Measurements from ENCODE around the gene VCP.
A peak's percentile ranks its signal among the peaks of the same experiment; 100 is the strongest.

Gene VCP

DNA sequence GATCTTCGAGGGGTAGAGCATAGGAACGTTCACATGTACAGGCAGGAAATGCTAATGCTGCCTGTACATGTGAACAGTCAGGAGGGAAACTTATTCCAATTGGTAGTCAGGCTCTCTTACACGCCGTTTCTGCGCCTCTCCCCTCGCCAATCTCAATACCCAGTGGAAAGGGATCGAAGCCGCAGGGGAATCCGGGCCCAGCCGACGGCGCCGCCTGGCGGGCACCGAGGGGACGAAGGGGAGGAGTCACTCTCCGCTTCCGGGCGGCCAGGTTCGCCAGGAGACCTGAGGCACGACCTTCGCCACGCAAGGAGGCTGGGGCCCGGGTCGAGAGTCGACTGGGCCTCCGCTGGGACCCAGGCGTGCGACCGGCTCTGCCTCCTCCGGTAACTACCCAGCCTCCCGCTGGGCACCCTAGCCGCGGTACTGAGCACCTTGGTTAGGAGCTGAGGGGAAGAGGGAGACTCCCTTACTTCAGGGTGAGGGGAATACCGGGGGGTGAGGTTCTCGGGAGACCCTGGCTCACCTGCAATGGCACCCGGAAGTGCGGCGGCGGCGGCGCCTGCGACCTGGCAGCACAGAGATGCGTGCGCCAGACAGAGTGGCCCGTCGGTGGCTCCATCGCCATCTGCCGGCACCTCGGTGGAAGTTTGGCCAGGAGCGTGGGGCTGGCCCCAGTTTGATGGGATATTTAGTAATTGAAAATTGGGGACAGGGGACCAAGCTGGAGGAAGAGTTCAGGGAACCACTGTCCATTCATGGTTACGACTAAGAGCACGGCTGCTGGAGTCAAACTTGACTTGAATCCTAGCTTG lies 23.8 kb upstream of the VCP start, which contains the start of gene PIGO:
Gene PIGO, minus strand, starts transcription at position 557 of the 815 bp plus-strand sequence. CDS start 1,026 bp downstream, outside the sequence.
- peak within 1 kb of the TSS; percentile 92 for H3K4me3 ChIP-seq (ENCODE audit: low read depth, low read length)
- TF ChIP-seq MAX (IDR thresholded peaks at IDR 0.05; ENCODE audit: low read depth, low read length) (peak; percentile 88), MYC (IDR thresholded peaks at IDR 0.05; ENCODE audit: low read depth, low read length) (peak; percentile 76), POLR2A (IDR thresholded peaks at IDR 0.05; ENCODE audit: extremely low read depth, insufficient read length) (peak; percentile 82)
- TF ChIP-seq, protein P1, sequence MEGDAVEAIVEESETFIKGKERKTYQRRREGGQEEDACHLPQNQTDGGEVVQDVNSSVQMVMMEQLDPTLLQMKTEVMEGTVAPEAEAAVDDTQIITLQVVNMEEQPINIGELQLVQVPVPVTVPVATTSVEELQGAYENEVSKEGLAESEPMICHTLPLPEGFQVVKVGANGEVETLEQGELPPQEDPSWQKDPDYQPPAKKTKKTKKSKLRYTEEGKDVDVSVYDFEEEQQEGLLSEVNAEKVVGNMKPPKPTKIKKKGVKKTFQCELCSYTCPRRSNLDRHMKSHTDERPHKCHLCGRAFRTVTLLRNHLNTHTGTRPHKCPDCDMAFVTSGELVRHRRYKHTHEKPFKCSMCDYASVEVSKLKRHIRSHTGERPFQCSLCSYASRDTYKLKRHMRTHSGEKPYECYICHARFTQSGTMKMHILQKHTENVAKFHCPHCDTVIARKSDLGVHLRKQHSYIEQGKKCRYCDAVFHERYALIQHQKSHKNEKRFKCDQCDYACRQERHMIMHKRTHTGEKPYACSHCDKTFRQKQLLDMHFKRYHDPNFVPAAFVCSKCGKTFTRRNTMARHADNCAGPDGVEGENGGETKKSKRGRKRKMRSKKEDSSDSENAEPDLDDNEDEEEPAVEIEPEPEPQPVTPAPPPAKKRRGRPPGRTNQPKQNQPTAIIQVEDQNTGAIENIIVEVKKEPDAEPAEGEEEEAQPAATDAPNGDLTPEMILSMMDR (IDR thresholded peaks at IDR 0.05; ENCODE audit: low read depth, low read length): peak; percentile 97
- DNase-seq (ENCODE audit: low read depth): peak; percentile 98

DNA sequence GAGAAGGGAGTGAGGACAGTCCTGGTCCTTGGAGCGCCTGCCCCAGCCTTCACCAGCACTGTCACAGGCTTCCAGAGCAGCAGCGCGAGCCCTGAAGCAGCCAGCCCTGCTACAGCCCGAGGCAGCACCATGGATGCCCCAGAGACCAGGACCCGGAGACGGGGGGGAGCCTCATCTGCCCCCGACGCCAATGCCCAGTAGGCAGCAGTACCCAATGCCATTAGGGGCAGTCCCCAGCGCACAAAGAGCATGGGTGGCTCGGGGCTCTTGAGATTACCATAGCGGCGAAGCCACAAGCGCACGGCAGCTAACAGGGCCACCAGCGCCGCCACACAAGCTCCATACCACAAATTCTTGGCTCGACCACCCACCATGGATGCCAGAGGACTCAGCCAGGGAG lies 19.1 kb upstream of the VCP start:
- DNase-seq (ENCODE audit: low read depth): no peak
- TF ChIP-seq, protein P1 (IDR thresholded peaks at IDR 0.05; ENCODE audit: low read depth, low read length): no peak
- TF ChIP-seq MYC (IDR thresholded peaks at IDR 0.05; ENCODE audit: low read depth, low read length) (no peak), MAX (IDR thresholded peaks at IDR 0.05; ENCODE audit: low read depth, low read length) (no peak), POLR2A (IDR thresholded peaks at IDR 0.05; ENCODE audit: extremely low read depth, insufficient read length) (no peak)
- no peak overlapping the region for H3K4me3 ChIP-seq (ENCODE audit: low read depth, low read length)

DNA sequence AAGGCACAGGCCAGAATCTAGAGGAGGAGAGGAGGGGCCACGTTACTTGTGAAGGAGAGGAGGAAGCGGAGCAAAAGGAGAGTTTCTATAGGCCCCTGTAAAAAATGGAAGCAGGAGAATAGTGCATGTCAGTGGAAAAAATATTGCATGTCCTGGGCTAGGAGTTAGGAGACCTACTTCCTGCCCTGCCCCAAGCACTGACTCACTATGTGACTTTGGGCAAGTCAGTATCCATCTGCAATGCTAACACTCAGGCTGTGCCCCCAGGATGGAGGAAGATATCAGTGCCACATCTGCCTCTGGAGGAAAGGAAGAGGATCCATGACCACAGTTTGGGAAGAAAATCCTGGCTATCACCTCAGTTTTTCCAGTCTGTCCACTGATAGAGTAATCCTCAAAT lies 17.0 kb upstream of the VCP start:
- TF ChIP-seq MAX (IDR thresholded peaks at IDR 0.05; ENCODE audit: low read depth, low read length) (no peak), MYC (IDR thresholded peaks at IDR 0.05; ENCODE audit: low read depth, low read length) (no peak), POLR2A (IDR thresholded peaks at IDR 0.05; ENCODE audit: extremely low read depth, insufficient read length) (no peak)
- TF ChIP-seq, protein P1 (IDR thresholded peaks at IDR 0.05; ENCODE audit: low read depth, low read length): no peak
- H3K4me3 ChIP-seq (ENCODE audit: low read depth, low read length): no peak overlapping the region
- DNase-seq (ENCODE audit: low read depth): no peak

DNA sequence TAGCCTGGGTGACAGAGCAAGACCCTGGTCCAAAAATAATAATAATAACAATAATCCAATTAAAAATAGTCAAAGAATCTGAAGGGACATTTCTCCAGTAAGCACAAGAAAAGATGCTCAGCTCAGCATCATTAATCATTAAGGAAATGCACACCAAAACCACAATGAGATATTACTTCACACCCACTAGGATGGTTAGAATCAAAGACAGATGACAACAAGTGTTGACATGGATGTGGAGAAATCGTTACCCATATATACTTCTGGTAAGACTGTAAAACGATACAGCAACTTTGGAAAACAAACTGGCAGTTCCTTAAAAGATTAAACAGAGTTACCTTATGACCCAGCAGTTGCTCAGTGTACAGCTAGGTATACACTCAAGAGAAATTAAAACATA lies 12.7 kb upstream of the VCP start:
- DNase-seq (ENCODE audit: low read depth): no peak
- no peak overlapping the region for H3K4me3 ChIP-seq (ENCODE audit: low read depth, low read length)
- TF ChIP-seq MAX (IDR thresholded peaks at IDR 0.05; ENCODE audit: low read depth, low read length): no peak
- TF ChIP-seq, protein P1 (IDR thresholded peaks at IDR 0.05; ENCODE audit: low read depth, low read length): no peak
- no peak for TF ChIP-seq POLR2A (IDR thresholded peaks at IDR 0.05; ENCODE audit: extremely low read depth, insufficient read length)
- no peak for TF ChIP-seq MYC (IDR thresholded peaks at IDR 0.05; ENCODE audit: low read depth, low read length)

- TF ChIP-seq MAX (IDR thresholded peaks at IDR 0.05; ENCODE audit: low read depth, low read length) (peak; percentile 85), MYC (IDR thresholded peaks at IDR 0.05; ENCODE audit: low read depth, low read length) (peak; percentile 75), POLR2A (IDR thresholded peaks at IDR 0.05; ENCODE audit: extremely low read depth, insufficient read length) (peak; percentile 86)
- TF ChIP-seq, protein P1 (IDR thresholded peaks at IDR 0.05; ENCODE audit: low read depth, low read length): peak; percentile 1
- peak; percentile 99 for DNase-seq (ENCODE audit: low read depth)
- peak within 1 kb of the TSS; percentile 96 for H3K4me3 ChIP-seq (ENCODE audit: low read depth, low read length)
These were observed 7.3 kb upstream of the VCP start, which contains the start of gene FANCG for GRCh38 chr9:35079426-35080341. FANCG (minus strand) TSS chr9:35079942; CDS start chr9:35079524, 418 bp downstream.

All from NB4 (cell line).